Raji (cell line): ENCODE results near the gene TOMM22.

Experiments used
- POLR2A ChIP-seq: IDR thresholded peaks from 2 replicates; pipeline ENCODE4 v1.6.1; 2011; ENCODE audit warnings: low read depth, low read length, control low read depth; ENCODE audit not compliant: insufficient read depth

The TOMM22 gene

GRCh38 chr22:38685761-38686160 is 4.0 kb downstream of the TOMM22 start:
- peak; percentile 4; the same call in 1 of the 2 replicates for TF ChIP-seq POLR2A

DNA sequence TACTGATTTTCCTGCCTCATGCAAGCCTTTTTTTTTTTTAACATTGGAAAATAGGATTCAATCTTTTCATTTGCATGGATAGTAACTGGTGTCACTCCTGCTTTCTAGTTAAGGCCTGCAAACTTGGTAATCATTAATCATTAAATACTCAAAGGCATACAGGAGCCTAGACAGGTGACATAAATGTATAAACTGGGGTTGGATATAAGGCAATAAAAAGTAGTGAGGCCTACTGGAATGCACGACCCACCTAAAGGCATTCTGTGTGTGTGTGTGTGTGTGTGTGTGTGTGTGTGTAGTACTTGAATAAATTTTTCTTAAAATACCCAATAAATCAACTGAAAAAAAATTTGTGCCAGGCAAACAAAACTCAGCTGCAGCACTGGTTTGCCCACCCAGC is 7.9 kb downstream of the TOMM22 start:
- no peak for TF ChIP-seq POLR2A

GRCh38 chr22:38694049-38694448 is 12.3 kb downstream of the TOMM22 start:
- TF ChIP-seq POLR2A = no peak

DNA sequence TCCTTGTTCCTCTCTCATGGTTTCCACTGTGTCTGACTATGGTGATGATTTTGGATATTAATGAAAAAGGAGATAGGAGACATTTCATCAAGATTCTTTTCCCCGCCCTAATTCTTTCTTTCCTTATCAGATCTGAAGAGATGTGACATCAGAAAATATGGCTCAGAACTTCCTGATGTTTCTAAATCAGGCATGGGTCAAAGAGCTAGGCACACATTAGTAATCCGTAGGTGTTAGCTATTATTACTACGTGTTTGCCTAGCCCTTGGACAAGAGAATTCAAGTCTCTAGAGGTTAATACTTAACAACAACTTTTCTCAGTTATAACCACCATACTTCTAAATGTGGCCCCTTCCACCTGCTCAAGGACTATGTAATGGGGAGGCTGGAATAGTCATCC is 13.2 kb downstream of the TOMM22 start:
- no peak for TF ChIP-seq POLR2A

GRCh38 chr22:38696606-38697424 is 15.1 kb downstream of the TOMM22 start:
- no peak for TF ChIP-seq POLR2A

DNA sequence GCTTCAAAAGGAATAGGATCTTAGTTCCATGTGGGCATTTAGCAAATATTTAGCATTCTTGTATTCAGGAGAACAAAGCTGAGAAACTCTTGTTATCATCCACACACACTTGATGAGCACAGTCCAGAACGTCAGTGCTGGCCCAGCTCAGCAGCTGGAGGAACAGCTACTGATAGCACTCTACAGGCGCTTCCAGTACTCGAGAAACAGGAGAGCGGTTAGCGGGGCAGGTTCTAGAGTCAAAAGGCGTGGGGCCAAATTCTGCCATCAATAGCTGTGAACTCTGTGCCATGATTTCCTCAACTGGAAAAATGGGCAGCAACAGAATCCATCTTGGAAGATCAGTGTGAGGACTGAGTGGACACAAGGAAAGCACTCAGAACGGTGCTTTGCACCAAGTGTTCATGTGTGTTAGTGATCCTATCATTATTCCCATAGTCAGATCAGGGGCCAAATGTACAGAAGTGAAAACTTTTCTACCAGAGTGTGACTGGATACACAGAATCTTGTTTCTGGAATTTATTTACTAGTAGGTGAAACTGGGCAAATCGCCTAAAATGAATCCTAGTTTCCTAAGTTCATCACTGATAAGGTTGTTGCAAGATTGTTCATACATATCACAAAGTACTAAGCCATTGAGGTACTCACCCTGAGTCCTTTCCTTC is 15.8 kb downstream of the TOMM22 start:
- TF ChIP-seq POLR2A = no peak

GRCh38 chr22:38698407-38699094 is 16.8 kb downstream of the TOMM22 start:
- no peak for TF ChIP-seq POLR2A

GRCh38 chr22:38699143-38699542 is 17.4 kb downstream of the TOMM22 start:
- no peak for TF ChIP-seq POLR2A

- TF ChIP-seq POLR2A = no peak
Measured at GRCh38 chr22:38699784-38700183, 18.0 kb downstream of the TOMM22 start.

DNA sequence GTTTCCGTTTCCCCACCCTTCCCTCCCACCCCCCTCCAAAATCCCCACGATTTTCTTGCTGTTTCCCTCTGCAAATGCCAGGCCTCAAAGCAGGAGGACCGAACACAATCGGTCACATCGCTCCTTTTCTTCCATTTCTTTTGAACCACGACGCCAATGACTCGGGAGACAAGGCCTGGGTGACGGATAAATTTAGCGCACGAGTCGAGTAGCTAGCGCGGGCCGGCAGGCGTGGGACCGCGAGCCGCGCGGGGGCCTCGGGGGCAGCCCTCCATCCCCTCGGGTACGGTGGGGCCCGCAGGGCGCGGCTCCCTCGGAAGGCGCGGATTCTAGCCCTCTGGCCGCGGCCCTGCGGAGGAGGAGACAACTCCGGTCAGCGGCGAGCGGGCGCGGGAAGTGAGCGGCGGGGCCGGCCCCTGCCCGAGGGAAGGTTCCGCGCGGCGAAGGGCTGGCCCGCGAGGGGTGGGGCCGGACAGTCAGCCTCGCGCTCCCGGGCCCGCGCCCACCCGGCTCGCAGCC is 18.6 kb downstream of the TOMM22 start:
- no peak for TF ChIP-seq POLR2A

GRCh38 chr22:38700789-38701628 is 19.3 kb downstream of the TOMM22 start, which contains the start of gene JOSD1:
JOSD1 (minus strand) TSS chr22:38700943; CDS start chr22:38699987, 956 bp downstream.
- TF ChIP-seq POLR2A = peak; percentile 90

- no peak for TF ChIP-seq POLR2A
Measured at GRCh38 chr22:38704654-38705234, 23.0 kb downstream of the TOMM22 start.

DNA sequence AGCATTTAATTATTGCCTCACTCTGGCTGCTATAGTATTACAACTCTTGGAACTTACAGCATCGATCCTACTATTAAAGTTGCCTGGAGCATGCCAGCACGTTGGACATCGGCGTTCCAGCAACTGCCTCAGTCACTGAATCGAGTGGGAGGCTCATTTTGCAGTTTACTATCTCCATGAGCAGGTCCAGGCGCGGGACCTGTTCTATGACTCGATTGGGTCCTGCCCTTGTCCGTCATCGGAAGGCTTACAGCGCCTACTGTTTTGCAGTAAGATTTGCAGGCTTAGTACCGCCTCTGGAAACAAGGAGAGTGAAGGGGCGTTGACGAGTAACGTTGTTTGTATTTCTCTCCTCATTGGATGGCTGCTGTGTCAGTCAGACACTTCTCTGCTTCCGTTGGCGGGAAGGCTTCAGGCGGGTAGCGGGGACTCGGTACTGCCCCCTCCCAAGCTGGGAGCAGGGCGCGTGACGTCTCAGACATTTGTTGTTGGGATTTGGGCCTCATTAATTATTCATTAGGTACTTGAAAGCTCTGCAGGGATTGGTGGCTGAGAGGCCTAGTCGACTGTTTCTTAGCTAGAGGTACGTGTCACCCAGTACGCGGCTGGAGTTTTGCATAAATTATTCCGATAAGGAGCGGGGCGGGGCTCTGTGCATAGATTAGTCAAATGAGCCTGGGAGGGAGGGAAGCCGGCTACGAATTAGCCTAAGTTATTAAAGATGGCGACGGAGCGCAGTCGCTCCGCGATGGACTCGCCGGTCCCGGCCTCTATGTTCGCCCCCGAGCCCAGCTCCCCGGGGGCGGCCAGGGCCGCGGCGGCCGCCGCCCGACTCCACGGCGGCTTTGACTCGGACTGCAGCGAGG is 23.7 kb downstream of the TOMM22 start, which contains the start of gene GTPBP1:
Gene GTPBP1 (plus strand): TSS at position 710 of the 866 bp plus-strand sequence. CDS start 12 bp downstream, at position 722.
- peak; percentile 90 for TF ChIP-seq POLR2A
